Transverse colon (tissue), 4 donors: ENCODE data around the gene MYOT. TPM values are rescaled to one million over a fixed set of nuclear protein-coding genes. Genes with fewer than 3 reads are reported as not detected.

Experiments used
- DNase-seq: peaks from one replicate; pipeline ENCODE4 v3.0.0-alpha.2; 2019
- H3K27ac ChIP-seq, 4 donors: fragments of 200-600 bp; sonication (generic); 2 replicates each; pipeline ENCODE4 v1.5.1; 2016 to 2018; ENCODE audit warnings: inconsistent platforms in 4 of 4
- H3K27me3 ChIP-seq: fragments of 200-600 bp; sonication (generic); 2 replicates; pipeline ENCODE4 v1.5.1; 2017; ENCODE audit warnings: inconsistent platforms
- H3K36me3 ChIP-seq, 4 donors: fragments of 200-600 bp; sonication (generic); 2 replicates each; pipeline ENCODE4 v1.5.1; 2017 to 2019; ENCODE audit warnings: inconsistent platforms in 4 of 4
- H3K4me1 ChIP-seq, 4 donors: fragments of 200-600 bp; sonication (generic); 2 replicates each; pipeline ENCODE4 v1.5.1; 2017 to 2020; ENCODE audit warnings: inconsistent platforms in 4 of 4
- H3K4me3 ChIP-seq, 4 donors: fragments of 200-600 bp; sonication (generic); 1 replicate in 1 of 4; 2 replicates in 3 of 4; pipeline versions ENCODE4 v1.5.1 to v1.6.1; 2017 to 2019; ENCODE audit warnings: inconsistent platforms in 4 of 4
- H3K9me3 ChIP-seq, 2 donors: fragments of 200-600 bp; sonication (generic); 2 replicates each; pipeline ENCODE4 v1.5.1; 2017 to 2019; ENCODE audit warnings: inconsistent platforms in 2 of 2
- CTCF ChIP-seq, 5 experiments: fragments of 200-600 bp in 3 of 5; fragments of 450-650 bp in 2 of 5; sonication (generic) in 3 of 5; IDR thresholded peaks; 1 replicate in 2 of 5; 2 replicates in 3 of 5; pipeline ENCODE4 v1.5.1; 2016 to 2017; ENCODE audit warnings: antibody characterized with exemption in 5 of 5, inconsistent platforms in 3 of 5, mild to moderate bottlenecking in 2 of 5, moderate library complexity in 1 of 5
- EP300 ChIP-seq: sonication (generic); formaldehyde crosslinking; IDR thresholded peaks from one replicate; pipeline ENCODE4 v1.6.1; 2017; ENCODE audit warnings: antibody characterized with exemption, low read depth
- POLR2A ChIP-seq: fragments of 450-650 bp; IDR thresholded peaks from one replicate; pipeline ENCODE4 v1.6.1; 2016; ENCODE audit warnings: antibody characterized with exemption, mild to moderate bottlenecking, moderate library complexity
- POLR2AphosphoS5 ChIP-seq, 3 donors: sonication (generic); formaldehyde crosslinking; IDR thresholded peaks; one replicate each; pipeline ENCODE4 v1.6.1; 2016; ENCODE audit warnings: antibody characterized with exemption in 3 of 3
- WGBS, 2 donors: methylation state at CpG; one replicate each; pipeline ENCODE4 v1.1.5; 2018; ENCODE audit warnings: low coverage in 1 of 2; 5-methylcytosine and 5-hydroxymethylcytosine counted together
- in situ Hi-C, 4 donors: fragments of 200-750 bp; cut with MboI; loops; one replicate each; pipeline versions ENCODE4 v1.15.0 to v1.15.1; 2017; ENCODE audit warnings: low sequenced_read_pairs in 3 of 4, low pct_ligation_motif_present in 1 of 4, low pct_unique_long_range_greater_than_20kb in 1 of 4
- intact Hi-C: fragments of 100-400 bp; cut with DNase I; formaldehyde crosslinking; loops from one replicate; pipeline ENCODE4 v1.15.1; 2023; ENCODE audit warnings: low total_unique reads
- total RNA-seq, 4 donors: library from RNA; depleted of rRNA; stranded (reverse); fragments of >200 nt; gene quantifications; one replicate each; pipeline ENCODE4 v1.1.0, GENCODE V29; 2016

The MYOT gene
- total RNA-seq, 4 donors from 2014 or later = 2.9 to 7.1 (median 5.9) TPM; not detected in 1

GRCh38 chr5:137836298-137836697, 31.4 kb upstream of the MYOT start:
- in situ Hi-C loops = no loop called here
- no peak overlapping the region for H3K27ac ChIP-seq

GRCh38 chr5:137836997-137837396, 30.7 kb upstream of the MYOT start:
- Histone ChIP-seq H3K27me3 (no peaks in the 10 kb centered on the region), H3K36me3 (no peaks in the 10 kb centered on the region), H3K27ac (peak overlapping the region in 2 of 4 donors; percentile 7 to 14), H3K9me3 (no peaks in the 10 kb centered on the region), H3K4me3 (no peak overlapping the region), H3K4me1 (peaks cover 0 to 8% (median 1%) of the 10 kb centered on the region in 4 donors)
- intact Hi-C loops (no loop called here), in situ Hi-C loops (no loop called here)
- DNase-seq = no peak
- TF ChIP-seq EP300 (no peak), CTCF (IDR thresholded peaks at IDR 0.05) (no peak), POLR2AphosphoS5 (IDR thresholded peaks at IDR 0.05) (no peak), POLR2A (no peak)

More at GRCh38 chr5:137836298-137836697, 31.4 kb upstream of the MYOT start:
- no peak for DNase-seq
- Histone ChIP-seq H3K27me3 (no peaks in the 10 kb centered on the region), H3K4me1 (peaks cover 0 to 8% (median 1%) of the 10 kb centered on the region in 4 donors), H3K36me3 (no peaks in the 10 kb centered on the region), H3K4me3 (no peak overlapping the region), H3K9me3 (no peaks in the 10 kb centered on the region)
- TF ChIP-seq EP300 (no peak), CTCF (IDR thresholded peaks at IDR 0.05) (no peak), POLR2AphosphoS5 (IDR thresholded peaks at IDR 0.05) (no peak), POLR2A (no peak)
- 78 to 85% methylated on average over 1 of the region's 1 CpG for WGBS, 2 donors
- intact Hi-C loops = no loop called here

- WGBS, 2 donors = 55 to 57% methylated on average over 2 of the region's 2 CpGs
- Histone ChIP-seq H3K9me3 (no peaks in the 10 kb centered on the region), H3K4me1 (peaks cover 0 to 8% (median 1%) of the 10 kb centered on the region in 4 donors), H3K27ac (peak overlapping the region in 1 of 4 donors; percentile 7), H3K27me3 (no peaks in the 10 kb centered on the region), H3K4me3 (no peak overlapping the region), H3K36me3 (no peaks in the 10 kb centered on the region)
- intact Hi-C loops (no loop called here), in situ Hi-C loops (no loop called here)
- DNase-seq = no peak
- TF ChIP-seq POLR2A = no peak
- no peak for TF ChIP-seq CTCF (IDR thresholded peaks at IDR 0.05)
- no peak for TF ChIP-seq POLR2AphosphoS5 (IDR thresholded peaks at IDR 0.05)
- no peak for TF ChIP-seq EP300
These were observed 29.9 kb upstream of the MYOT start for GRCh38 chr5:137837491-137838394.

GRCh38 chr5:137838976-137839375, 28.7 kb upstream of the MYOT start:
- in situ Hi-C loops (no loop called here), intact Hi-C loops (no loop called here)
- TF ChIP-seq POLR2A = no peak
- TF ChIP-seq EP300 = no peak
- TF ChIP-seq POLR2AphosphoS5 (IDR thresholded peaks at IDR 0.05) = no peak
- TF ChIP-seq CTCF (IDR thresholded peaks at IDR 0.05) = no peak
- peaks cover 0 to 8% (median 1%) of the 10 kb centered on the region in 4 donors for H3K4me1 ChIP-seq
- no peaks in the 10 kb centered on the region for H3K36me3 ChIP-seq
- H3K27ac ChIP-seq = no peak overlapping the region
- DNase-seq = no peak
- H3K9me3 ChIP-seq = no peaks in the 10 kb centered on the region
- no peaks in the 10 kb centered on the region for H3K27me3 ChIP-seq
- no peak overlapping the region for H3K4me3 ChIP-seq
